Vagina (tissue), 2 donors: Measurements from ENCODE around the gene SYT1.

Experiments
- POLR2A ChIP-seq, 2 donors: fragments of 450-650 bp; IDR thresholded peaks; one replicate each; pipeline ENCODE4 v1.6.1; 2017; ENCODE audit warnings: antibody characterized with exemption in 2 of 2, mild to moderate bottlenecking in 2 of 2, moderate library complexity in 2 of 2
- POLR2AphosphoS5 ChIP-seq, 2 donors: sonication (generic); formaldehyde crosslinking; IDR thresholded peaks; one replicate each; pipeline ENCODE4 v1.9.0; 2017; ENCODE audit warnings: antibody characterized with exemption in 2 of 2, mild to moderate bottlenecking in 2 of 2, low read depth in 1 of 2; ENCODE audit not compliant: insufficient read depth in 1 of 2
- TF ChIP-seq, protein P1 (sequence below), 3 experiments: fragments of 450-650 bp in 2 of 3; fragments of 200-600 bp in 1 of 3; sonication (generic) in 1 of 3; IDR thresholded peaks; one replicate each; pipeline ENCODE4 v1.5.1; 2017 to 2019; ENCODE audit warnings: antibody characterized with exemption in 3 of 3, mild to moderate bottlenecking in 2 of 3, moderate library complexity in 2 of 3

DNA sequence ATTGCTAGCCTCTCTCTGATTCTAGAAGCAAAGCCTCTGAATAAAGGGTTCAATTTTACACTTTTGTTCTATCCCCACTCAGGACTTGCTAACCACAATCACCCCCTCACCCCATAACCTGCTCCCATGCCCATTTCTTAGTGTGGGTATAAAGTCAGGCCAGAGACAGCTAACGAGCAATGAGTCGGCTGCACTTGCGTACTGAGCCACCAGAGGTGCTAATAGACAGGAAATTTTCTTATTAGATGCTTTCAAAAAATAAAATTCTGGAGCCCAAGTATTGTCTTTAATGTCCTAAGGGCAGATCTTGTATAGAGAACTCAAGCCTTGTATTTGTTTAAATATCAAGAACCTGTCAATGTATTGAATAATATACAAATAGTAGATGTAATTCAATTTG lies 256.9 kb downstream of the SYT1 start:
- TF ChIP-seq, protein P1, sequence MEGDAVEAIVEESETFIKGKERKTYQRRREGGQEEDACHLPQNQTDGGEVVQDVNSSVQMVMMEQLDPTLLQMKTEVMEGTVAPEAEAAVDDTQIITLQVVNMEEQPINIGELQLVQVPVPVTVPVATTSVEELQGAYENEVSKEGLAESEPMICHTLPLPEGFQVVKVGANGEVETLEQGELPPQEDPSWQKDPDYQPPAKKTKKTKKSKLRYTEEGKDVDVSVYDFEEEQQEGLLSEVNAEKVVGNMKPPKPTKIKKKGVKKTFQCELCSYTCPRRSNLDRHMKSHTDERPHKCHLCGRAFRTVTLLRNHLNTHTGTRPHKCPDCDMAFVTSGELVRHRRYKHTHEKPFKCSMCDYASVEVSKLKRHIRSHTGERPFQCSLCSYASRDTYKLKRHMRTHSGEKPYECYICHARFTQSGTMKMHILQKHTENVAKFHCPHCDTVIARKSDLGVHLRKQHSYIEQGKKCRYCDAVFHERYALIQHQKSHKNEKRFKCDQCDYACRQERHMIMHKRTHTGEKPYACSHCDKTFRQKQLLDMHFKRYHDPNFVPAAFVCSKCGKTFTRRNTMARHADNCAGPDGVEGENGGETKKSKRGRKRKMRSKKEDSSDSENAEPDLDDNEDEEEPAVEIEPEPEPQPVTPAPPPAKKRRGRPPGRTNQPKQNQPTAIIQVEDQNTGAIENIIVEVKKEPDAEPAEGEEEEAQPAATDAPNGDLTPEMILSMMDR (IDR thresholded peaks at IDR 0.05): no peak
- TF ChIP-seq POLR2A (IDR thresholded peaks at IDR 0.05) (no peak), POLR2AphosphoS5 (IDR thresholded peaks at IDR 0.05; ENCODE audit: insufficient read depth in 1 of 2, low read depth in 1 of 2) (no peak)
